ENCODE data around the gene KIF21B.

DNA sequence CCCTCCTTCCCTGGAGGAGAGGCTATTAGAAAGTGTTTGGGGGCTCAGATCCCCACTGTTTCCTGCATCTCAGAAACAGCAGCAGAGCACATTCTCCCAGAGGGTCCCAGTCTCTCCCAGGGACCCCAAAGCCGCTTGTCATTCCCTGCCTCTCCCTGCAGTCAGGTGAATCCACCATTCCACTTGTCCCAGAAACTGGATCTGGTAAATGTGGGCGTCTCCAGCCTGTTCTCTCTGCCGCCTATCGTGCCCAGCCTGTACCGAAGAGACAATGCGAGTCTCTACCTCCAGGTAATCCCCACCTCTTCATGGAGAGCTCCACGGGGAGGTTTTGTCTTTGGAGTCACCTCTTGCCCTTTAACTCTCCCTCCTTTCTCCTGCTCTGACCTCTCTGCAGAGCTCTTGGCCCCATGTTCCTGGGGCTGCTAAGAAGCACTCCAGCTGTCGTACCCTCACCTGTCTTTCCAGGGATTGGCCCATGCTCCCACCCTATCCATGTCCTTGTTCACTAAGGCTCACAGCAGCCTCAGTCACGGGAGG is 101.9 kb downstream of the KIF21B start:
- TF ChIP-seq, protein P1, sequence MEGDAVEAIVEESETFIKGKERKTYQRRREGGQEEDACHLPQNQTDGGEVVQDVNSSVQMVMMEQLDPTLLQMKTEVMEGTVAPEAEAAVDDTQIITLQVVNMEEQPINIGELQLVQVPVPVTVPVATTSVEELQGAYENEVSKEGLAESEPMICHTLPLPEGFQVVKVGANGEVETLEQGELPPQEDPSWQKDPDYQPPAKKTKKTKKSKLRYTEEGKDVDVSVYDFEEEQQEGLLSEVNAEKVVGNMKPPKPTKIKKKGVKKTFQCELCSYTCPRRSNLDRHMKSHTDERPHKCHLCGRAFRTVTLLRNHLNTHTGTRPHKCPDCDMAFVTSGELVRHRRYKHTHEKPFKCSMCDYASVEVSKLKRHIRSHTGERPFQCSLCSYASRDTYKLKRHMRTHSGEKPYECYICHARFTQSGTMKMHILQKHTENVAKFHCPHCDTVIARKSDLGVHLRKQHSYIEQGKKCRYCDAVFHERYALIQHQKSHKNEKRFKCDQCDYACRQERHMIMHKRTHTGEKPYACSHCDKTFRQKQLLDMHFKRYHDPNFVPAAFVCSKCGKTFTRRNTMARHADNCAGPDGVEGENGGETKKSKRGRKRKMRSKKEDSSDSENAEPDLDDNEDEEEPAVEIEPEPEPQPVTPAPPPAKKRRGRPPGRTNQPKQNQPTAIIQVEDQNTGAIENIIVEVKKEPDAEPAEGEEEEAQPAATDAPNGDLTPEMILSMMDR (IDR thresholded peaks at IDR 0.05), result no peak
- TF ChIP-seq POLR2A (IDR thresholded peaks at IDR 0.05), result no peak

Measured in uterus (tissue), 2 donors.